Measurements from ENCODE around the gene AVP. TPM values are rescaled to one million over a fixed set of nuclear protein-coding genes. Genes with fewer than 3 reads are reported as not detected.

Gene AVP
- total RNA-seq, 1 experiment from 2014 or later = not detected

DNA sequence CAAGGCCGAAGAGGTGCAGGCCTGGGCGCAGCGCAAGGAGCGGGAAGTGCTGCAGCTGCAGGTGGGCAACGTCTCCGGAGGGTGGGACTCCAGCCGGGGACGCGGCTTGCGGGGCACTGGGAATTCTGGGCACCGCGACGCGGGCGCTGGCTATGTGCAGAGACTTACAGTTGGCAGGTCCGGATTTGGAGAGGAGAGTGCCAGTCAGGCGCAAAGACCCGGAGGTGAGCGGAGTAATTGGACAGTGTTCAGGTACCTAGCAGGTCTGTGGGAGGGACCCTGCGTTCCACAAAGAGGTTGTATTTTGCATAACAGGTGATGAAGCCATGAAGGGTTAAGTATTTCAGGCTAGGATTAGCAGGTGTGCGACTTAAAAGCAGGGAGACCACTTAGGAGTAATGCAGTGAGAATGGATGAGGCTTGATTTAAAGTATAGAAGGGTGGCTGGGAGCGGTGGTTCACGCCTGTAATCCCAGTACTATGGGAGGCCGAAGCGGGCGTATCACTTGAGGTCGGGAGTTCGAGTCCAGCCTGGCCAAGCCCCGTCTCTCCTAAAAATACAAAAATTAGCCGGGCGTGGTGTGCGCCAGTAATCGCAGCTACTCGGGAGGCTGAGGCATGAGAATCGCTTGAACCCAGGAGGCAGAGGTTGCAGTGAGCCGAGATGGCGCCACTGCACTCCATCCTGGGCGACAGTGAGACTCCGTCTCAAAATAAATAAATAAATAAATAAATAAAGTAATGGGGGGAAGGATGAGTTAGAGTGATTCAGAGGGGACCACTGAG lies 37.7 kb downstream of the AVP start:
- H3K27ac Mint-ChIP-seq = peak overlapping the region; percentile 44 to 90 (median 53); a peak in 5 of 7 replicates
- H3K79me2 ChIP-seq (ENCODE audit: insufficient read depth, low read length) = no peaks in the 10 kb centered on the region; the same call in 1 of the 2 replicates
- H3K36me3 Mint-ChIP-seq (ENCODE audit: insufficient read depth in 1 of 3, low read depth in 3 of 3) = peaks cover 19 to 38% (median 28%) of the 10 kb centered on the region in 3 experiments
- H3K9me3 ChIP-seq (ENCODE audit: control insufficient read depth, low read depth, low read length) = no peaks in the 10 kb centered on the region
- no peaks in the 10 kb centered on the region for H3K9me3 Mint-ChIP-seq
- peaks cover 10% of the 10 kb centered on the region; the same call in 1 of the 2 replicates for H3K4me1 ChIP-seq (ENCODE audit: insufficient read depth, low read length)
- H4K5ac ChIP-seq (ENCODE audit: insufficient read length, low read depth, low read length) = no peak overlapping the region
- no peak overlapping the region for H2BK5ac ChIP-seq (ENCODE audit: insufficient read length, low read length)
- no peak overlapping the region for H2BK20ac ChIP-seq (ENCODE audit: low read depth, low read length, poor library complexity, severe bottlenecking)
- no peak overlapping the region for H3K18ac ChIP-seq (ENCODE audit: insufficient read length, low read depth, low read length)
- H3K14ac ChIP-seq (ENCODE audit: insufficient read depth, low read length) = peak overlapping the region; percentile 42; the same call in 1 of the 2 replicates
- no peaks in the 10 kb centered on the region for H3K79me1 ChIP-seq (ENCODE audit: insufficient read depth, low read depth, low read length, poor library complexity, severe bottlenecking)
- H2AFZ ChIP-seq (ENCODE audit: low read length) = no peak overlapping the region
- H4K20me1 ChIP-seq (ENCODE audit: control insufficient read depth, insufficient read depth, insufficient read length) = no peaks in the 10 kb centered on the region
- H3K56ac ChIP-seq (ENCODE audit: insufficient read length, low read depth, low read length) = no peak overlapping the region
- H4K91ac ChIP-seq (ENCODE audit: insufficient read length, low read depth, low read length) = no peak overlapping the region
- no peak overlapping the region for H3K23ac ChIP-seq (ENCODE audit: insufficient read length, low read depth, low read length)
- H3K9ac ChIP-seq (ENCODE audit: extremely low read depth, insufficient read length, low read length) = peak overlapping the region; percentile 69
- H4K8ac ChIP-seq (replicated peaks; ENCODE audit: insufficient read length, low read depth, low read length) = no peak overlapping the region
- H3K4me3 Mint-ChIP-seq = peak overlapping the region; percentile 94 to 95
- no peaks in the 10 kb centered on the region for H3K27me3 ChIP-seq (ENCODE audit: insufficient read depth, low read length)
- H3K27ac ChIP-seq (ENCODE audit: insufficient read length, low read depth, low read length) = no peak overlapping the region
- TF ChIP-seq, protein P1, sequence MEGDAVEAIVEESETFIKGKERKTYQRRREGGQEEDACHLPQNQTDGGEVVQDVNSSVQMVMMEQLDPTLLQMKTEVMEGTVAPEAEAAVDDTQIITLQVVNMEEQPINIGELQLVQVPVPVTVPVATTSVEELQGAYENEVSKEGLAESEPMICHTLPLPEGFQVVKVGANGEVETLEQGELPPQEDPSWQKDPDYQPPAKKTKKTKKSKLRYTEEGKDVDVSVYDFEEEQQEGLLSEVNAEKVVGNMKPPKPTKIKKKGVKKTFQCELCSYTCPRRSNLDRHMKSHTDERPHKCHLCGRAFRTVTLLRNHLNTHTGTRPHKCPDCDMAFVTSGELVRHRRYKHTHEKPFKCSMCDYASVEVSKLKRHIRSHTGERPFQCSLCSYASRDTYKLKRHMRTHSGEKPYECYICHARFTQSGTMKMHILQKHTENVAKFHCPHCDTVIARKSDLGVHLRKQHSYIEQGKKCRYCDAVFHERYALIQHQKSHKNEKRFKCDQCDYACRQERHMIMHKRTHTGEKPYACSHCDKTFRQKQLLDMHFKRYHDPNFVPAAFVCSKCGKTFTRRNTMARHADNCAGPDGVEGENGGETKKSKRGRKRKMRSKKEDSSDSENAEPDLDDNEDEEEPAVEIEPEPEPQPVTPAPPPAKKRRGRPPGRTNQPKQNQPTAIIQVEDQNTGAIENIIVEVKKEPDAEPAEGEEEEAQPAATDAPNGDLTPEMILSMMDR (conservative IDR thresholded peaks at IDR 0.05) = no peak
- peaks cover 13% of the 10 kb centered on the region for H3K23me2 ChIP-seq (ENCODE audit: insufficient read length, low read depth, low read length, poor library complexity, severe bottlenecking)
- H2BK15ac ChIP-seq (ENCODE audit: low read depth, low read length) = no peak overlapping the region
- H3K4ac ChIP-seq (ENCODE audit: low read depth, low read length) = no peak overlapping the region
- H3K4me2 ChIP-seq (ENCODE audit: insufficient read depth, insufficient read length, low read length) = peak overlapping the region; percentile 85
- H2AK5ac ChIP-seq (ENCODE audit: insufficient read length, low read length) = no peak overlapping the region
- no peak overlapping the region for H2BK120ac ChIP-seq (ENCODE audit: low read depth, low read length, poor library complexity, severe bottlenecking)
- no CpG with 5 or more reads among the region's 39 CpGs for WGBS (ENCODE audit: extremely low coverage, insufficient read length, low lambda C conversion rate)
- peak; percentile 77 for DNase-seq
- no peak overlapping the region for H3T11ph ChIP-seq (ENCODE audit: low read length)
- peaks cover 17 to 19% of the 10 kb centered on the region in 2 experiments for H3K4me1 Mint-ChIP-seq
- no peak overlapping the region for H2BK12ac ChIP-seq (ENCODE audit: insufficient read length, low read depth, low read length)
- no peaks in the 10 kb centered on the region; the same call in 1 of the 2 replicates for H3K27me3 Mint-ChIP-seq (ENCODE audit: low read depth)

Data from H9 (cell line).